PC-9 (cell line): ENCODE data around the gene PTP4A1. TPM values are rescaled to one million over a fixed set of nuclear protein-coding genes. Genes with fewer than 3 reads are reported as not detected.

Source experiments
- BruUV-seq: library from RNA; stranded (reverse); fragments of 400-500 nt; replicated peaks from 2 replicates; lab custom pipeline; 2021; lab: Mats Ljungman, UMichigan
- CTCF ChIA-PET: fragments of 300-600 bp; sonication (Branson Sonifier 250); formaldehyde crosslinking; loops from one replicate; lab custom pipeline; 2022; ENCODE audit warnings: antibody characterized with exemption; lab: Charles Lee
- POLR2A ChIA-PET: fragments of 300-600 bp; sonication (Branson Sonifier 250); formaldehyde crosslinking; loops from one replicate; lab custom pipeline; 2022; ENCODE audit warnings: antibody characterized with exemption; ENCODE audit not compliant: unreplicated experiment; lab: Charles Lee
- DNase-seq, 2 experiments: peaks; one replicate each; pipeline versions ENCODE4 v3.0.0 to v3.0.0-alpha.2; 2015 to 2022; ENCODE audit warnings: mixed read lengths in 1 of 2
- H2AFZ ChIP-seq: fragments of 200-600 bp; sonication (generic); 2 replicates; pipeline ENCODE4 v1.8.1; 2017; ENCODE audit warnings: antibody characterized with exemption
- H3F3A ChIP-seq: fragments of 200-600 bp; sonication (generic); 2 replicates; pipeline ENCODE4 v1.8.1; 2017; ENCODE audit warnings: antibody characterized with exemption, mild to moderate bottlenecking, low read depth; ENCODE audit not compliant: insufficient read depth
- H3K27ac ChIP-seq: fragments of 200-600 bp; sonication (generic); 2 replicates; pipeline ENCODE4 v1.6.1; 2016; ENCODE audit warnings: mixed run types
- H3K27me3 ChIP-seq: fragments of 200-600 bp; sonication (generic); 2 replicates; pipeline ENCODE4 v1.6.1; 2016; ENCODE audit warnings: low read depth, mixed run types; ENCODE audit not compliant: insufficient read depth
- H3K36me3 ChIP-seq: fragments of 200-600 bp; sonication (generic); 2 replicates; pipeline ENCODE4 v1.6.1; 2016; ENCODE audit warnings: low read depth, mixed run types
- H3K4me1 ChIP-seq: fragments of 200-600 bp; sonication (generic); replicated peaks from 2 replicates; pipeline ENCODE4 v1.6.1; 2016; ENCODE audit warnings: mixed run types; ENCODE audit not compliant: insufficient read depth
- H3K4me2 ChIP-seq: fragments of 200-600 bp; sonication (generic); 2 replicates; pipeline ENCODE4 v1.6.1; 2017; ENCODE audit warnings: mixed run types
- H3K4me3 ChIP-seq: fragments of 200-600 bp; sonication (generic); 2 replicates; pipeline ENCODE4 v1.6.1; 2016; ENCODE audit warnings: mixed run types
- H3K79me2 ChIP-seq: fragments of 200-600 bp; sonication (generic); 2 replicates; pipeline ENCODE4 v1.6.1; 2017; ENCODE audit warnings: low read depth, mixed run types
- H3K9me2 ChIP-seq: fragments of 200-600 bp; sonication (generic); 2 replicates; pipeline ENCODE4 v1.8.1; 2017; ENCODE audit warnings: mild to moderate bottlenecking; ENCODE audit not compliant: insufficient read depth
- H3K9me3 ChIP-seq: fragments of 200-600 bp; sonication (generic); 2 replicates; pipeline ENCODE4 v1.8.1; 2016; ENCODE audit warnings: low read depth; ENCODE audit not compliant: insufficient read depth
- H4K20me1 ChIP-seq: fragments of 200-600 bp; sonication (generic); 2 replicates; pipeline ENCODE4 v1.8.1; 2017; ENCODE audit not compliant: insufficient read depth
- EZH2 ChIP-seq: fragments of 200-600 bp; sonication (generic); IDR thresholded peaks from 2 replicates; pipeline ENCODE4 v1.8.0; 2017; ENCODE audit warnings: antibody characterized with exemption, low read depth
- intact Hi-C: fragments of 100-400 bp; cut with micrococcal nuclease; formaldehyde crosslinking; loops from one replicate; pipeline ENCODE4 v1.10.0; 2022; ENCODE audit not compliant: unreplicated experiment
- total RNA-seq: library from RNA; stranded (reverse); gene quantifications from 2 replicates; pipeline ENCODE4 v1.2.3, GENCODE V29; 2021
- TF ChIP-seq, protein P1 (sequence below): fragments of 200-600 bp; sonication (generic); conservative IDR thresholded peaks from 2 replicates; pipeline ENCODE4 v1.6.1; 2017; ENCODE audit warnings: mixed run types, antibody characterized with exemption, mild to moderate bottlenecking, moderate library complexity

The PTP4A1 gene
- total RNA-seq, 1 experiment from 2014 or later: 63.8 TPM

DNA sequence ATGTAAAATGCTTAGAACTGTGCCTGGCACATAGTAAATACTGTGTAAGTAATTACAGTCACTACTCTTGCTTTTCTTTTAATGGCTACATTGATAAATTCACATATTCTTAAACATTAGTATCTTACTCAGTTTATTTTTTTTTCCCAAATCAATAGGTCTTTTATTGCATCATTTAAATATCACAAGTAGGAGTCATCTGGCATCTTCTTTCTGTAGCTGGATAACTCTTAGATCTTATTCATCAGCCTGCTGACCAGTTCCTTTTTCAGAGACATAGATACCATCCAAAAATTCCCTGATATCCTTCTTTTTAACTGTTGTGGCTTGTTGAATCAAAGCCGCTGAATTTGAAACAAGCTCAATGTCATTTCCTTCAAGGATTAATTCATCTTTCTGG is 43.3 kb downstream of the PTP4A1 start:
- ChIA-PET CTCF (no interaction called here), POLR2A (no interaction called here)
- Histone ChIP-seq H3K4me2 (no peak overlapping the region), H3K9me2 (no peaks in the 10 kb centered on the region), H3K27ac (no peak overlapping the region), H3K9me3 (no peaks in the 10 kb centered on the region), H2AFZ (no peak overlapping the region), H4K20me1 (no peaks in the 10 kb centered on the region), H3K36me3 (no peaks in the 10 kb centered on the region), H3K4me3 (no peak overlapping the region), H3K27me3 (no peaks in the 10 kb centered on the region), H3K4me1 (no peaks in the 10 kb centered on the region), H3F3A (0 out of 2 replicates have a peak, but pooled peaks cover 4% of the 10 kb centered on the region), H3K79me2 (no peaks in the 10 kb centered on the region)
- DNase-seq: no peak
- TF ChIP-seq, protein P1, sequence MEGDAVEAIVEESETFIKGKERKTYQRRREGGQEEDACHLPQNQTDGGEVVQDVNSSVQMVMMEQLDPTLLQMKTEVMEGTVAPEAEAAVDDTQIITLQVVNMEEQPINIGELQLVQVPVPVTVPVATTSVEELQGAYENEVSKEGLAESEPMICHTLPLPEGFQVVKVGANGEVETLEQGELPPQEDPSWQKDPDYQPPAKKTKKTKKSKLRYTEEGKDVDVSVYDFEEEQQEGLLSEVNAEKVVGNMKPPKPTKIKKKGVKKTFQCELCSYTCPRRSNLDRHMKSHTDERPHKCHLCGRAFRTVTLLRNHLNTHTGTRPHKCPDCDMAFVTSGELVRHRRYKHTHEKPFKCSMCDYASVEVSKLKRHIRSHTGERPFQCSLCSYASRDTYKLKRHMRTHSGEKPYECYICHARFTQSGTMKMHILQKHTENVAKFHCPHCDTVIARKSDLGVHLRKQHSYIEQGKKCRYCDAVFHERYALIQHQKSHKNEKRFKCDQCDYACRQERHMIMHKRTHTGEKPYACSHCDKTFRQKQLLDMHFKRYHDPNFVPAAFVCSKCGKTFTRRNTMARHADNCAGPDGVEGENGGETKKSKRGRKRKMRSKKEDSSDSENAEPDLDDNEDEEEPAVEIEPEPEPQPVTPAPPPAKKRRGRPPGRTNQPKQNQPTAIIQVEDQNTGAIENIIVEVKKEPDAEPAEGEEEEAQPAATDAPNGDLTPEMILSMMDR: no peak
- TF ChIP-seq EZH2: no peak
- intact Hi-C loops: no loop called here
- BruUV-seq: no TSS peak

Other genes with a start within 250 kb of the PTP4A1 start
- gene PHF3, start 63.3 kb downstream of the PTP4A1 start, total RNA-seq: 59.8 and 67.1 TPM in 2 replicates